Posterior vena cava (tissue), 2 donors: Measurements from ENCODE around the gene SCML2. TPM values are rescaled to one million over a fixed set of nuclear protein-coding genes. Genes with fewer than 3 reads are reported as not detected.
"Not testable (repeated sequence)": the region's sequence is repeated elsewhere in the genome, so short reads cannot be mapped to it uniquely, and the experiment has no call there.

Experiments
- DNase-seq: peaks from one replicate; pipeline ENCODE4 v3.0.0-alpha.2; 2020; ENCODE audit warnings: low spot score
- intact Hi-C, 2 donors: fragments of 100-400 bp; cut with DNase I; formaldehyde crosslinking; loops; one replicate each; pipeline versions ENCODE4 v1.14.1 to v1.14.2; 2022 to 2023
- long read RNA-seq, 2 donors: library from polyadenylated mRNA; unstranded; transcript quantifications; one replicate each; pipeline ENCODE4 v2.0.0, GENCODE V29; 2020 to 2021
- total RNA-seq, 2 donors: library from RNA; stranded (reverse); fragmentation: NEBNext Ultra II Directional; extraction: Animal tissue kit (Norgen Biotek cat#: 25700); gene quantifications; one replicate each; pipeline ENCODE4 v1.2.1, GENCODE V29; 2021
- donor health status: DM: yes; HTN: yes; CAD: no.
- donor health status: DM: yes; HTN: yes; CAD: no.

Gene SCML2
- total RNA-seq: 1 to 10 TPM; 1.0 to 3.0 TPM
- long read RNA-seq, donor 1: 0 reads
- long read RNA-seq, donor 2: 0 reads

GRCh38 chrX:18354369-18355223, at the start of gene SCML2:
Gene SCML2, minus strand, starts transcription at chrX:18354688. Its CDS starts 20,617 bp downstream, at chrX:18334071.
- no peak for DNase-seq
- intact Hi-C loops: no loop called here

DNA sequence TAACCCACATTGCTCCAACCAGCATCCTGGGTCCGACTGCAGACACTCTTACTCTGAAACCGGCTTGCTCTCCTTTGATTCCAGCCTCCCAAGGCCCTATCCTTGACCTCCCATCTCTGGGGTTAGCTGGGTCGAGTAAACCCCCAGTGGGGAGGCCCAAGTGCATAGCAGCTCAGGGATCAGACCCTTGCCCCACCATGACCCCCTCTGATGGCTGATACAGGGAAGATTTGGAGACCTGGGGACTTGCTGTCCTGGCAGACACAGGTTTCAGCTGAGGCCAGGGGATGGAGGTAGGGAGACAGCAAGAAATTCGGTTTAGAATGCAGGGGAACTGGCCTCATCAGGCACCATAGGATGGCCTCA, 47.3 kb upstream of the SCML2 start:
- DNase-seq: no peak
- intact Hi-C loops: loop anchor here in 1 of 2 donors (10.0 kb wide), 1 partner anchor 933 kb away; no protein-coding TSS in a partner anchor

GRCh38 chrX:18394477-18394876, 40.0 kb upstream of the SCML2 start:
- DNase-seq: no peak
- intact Hi-C loops: loop anchor here in 1 of 2 donors (10.0 kb wide), 1 partner anchor 940 kb away; no protein-coding TSS in a partner anchor

- intact Hi-C loops: loop anchor here in 1 of 2 donors (10.0 kb wide), 1 partner anchor 944 kb away; no protein-coding TSS in a partner anchor
Measured at GRCh38 chrX:18390941-18391538, 36.6 kb upstream of the SCML2 start.

GRCh38 chrX:18389966-18390365, 35.5 kb upstream of the SCML2 start:
- intact Hi-C loops: loop anchor here in 1 of 2 donors (10.0 kb wide), 1 partner anchor 945 kb away; no protein-coding TSS in a partner anchor
- DNase-seq: no peak

More at GRCh38 chrX:18390941-18391538, 36.6 kb upstream of the SCML2 start:
- peak; percentile 86 for DNase-seq

- intact Hi-C loops: no loop called here
- no peak for DNase-seq
Measured at GRCh38 chrX:18377796-18378195, 23.3 kb upstream of the SCML2 start.

DNA sequence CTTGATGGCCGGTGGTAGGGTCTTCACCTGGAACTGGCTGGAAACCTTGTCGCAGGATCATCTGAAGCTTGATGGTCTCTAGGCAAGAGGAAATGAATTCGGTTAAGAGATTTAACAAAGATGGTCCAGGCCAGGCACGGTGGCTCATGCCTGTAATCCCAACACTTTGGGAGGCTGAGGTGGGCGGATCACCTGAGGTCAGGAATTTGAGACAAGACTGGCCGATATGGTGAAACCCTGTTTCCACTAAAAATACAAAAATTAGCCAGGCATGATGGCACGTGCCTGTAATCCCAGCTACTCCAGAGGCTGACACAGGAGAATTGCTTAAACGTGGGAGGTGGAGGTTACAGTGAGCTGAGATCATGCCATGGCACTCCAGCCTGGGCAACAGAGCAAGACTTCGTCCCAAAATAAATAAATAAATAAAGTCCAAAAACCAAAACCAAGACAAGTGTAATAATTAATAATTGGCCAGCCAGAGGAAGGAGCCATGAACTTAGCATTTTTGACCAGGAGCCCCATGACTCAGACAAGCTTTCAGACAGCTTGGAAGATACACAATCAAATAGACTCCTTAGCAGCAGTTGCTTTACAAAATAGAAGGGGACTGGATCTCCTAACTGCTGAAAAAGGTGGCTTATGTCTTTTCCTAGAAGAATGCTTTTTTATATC, 20.8 kb upstream of the SCML2 start:
- DNase-seq, intact Hi-C loops: not testable (repeated sequence)

GRCh38 chrX:18369096-18369495, 14.6 kb upstream of the SCML2 start:
- DNase-seq, intact Hi-C loops: not testable (repeated sequence)

DNA sequence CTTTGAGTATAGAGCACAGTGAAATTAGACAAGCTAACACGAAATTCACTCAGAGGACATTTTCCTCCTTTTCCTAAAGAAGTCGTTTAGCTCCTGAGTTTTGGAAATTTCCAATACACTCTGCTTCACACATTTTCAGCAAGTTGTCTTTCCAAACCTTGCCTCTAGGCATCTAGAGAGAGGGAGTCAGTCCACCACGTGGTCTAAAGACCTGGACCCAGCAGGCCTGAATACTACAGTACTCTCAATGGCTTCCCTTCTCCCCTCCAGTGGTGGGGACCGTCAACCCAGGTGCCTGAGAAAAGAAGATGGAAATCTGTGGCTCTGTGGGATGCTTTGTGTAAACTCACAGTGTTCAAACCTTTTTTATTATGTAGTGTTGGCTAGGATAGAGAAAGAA, 13.9 kb upstream of the SCML2 start:
- no peak for DNase-seq
- intact Hi-C loops: no loop called here

DNA sequence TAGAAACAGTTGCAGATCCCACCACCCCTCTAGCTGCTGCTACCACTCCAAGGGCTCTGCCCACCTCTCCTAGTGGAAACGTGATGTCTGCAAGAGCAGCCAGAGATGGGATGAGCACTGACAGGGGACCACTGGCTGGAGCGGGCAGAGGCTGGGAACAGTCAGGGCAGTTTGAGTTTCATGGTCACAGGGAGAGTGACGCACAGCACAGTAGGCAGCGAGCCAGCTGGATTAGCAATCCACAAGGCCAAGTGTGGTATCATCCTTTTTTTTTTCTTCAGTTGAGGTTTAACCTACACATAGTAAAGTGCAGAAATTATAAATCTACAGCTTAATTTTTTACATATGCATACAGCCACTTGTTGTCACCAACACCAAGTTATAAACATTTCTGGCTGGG, 6.4 kb upstream of the SCML2 start:
- intact Hi-C loops: no loop called here

DNA sequence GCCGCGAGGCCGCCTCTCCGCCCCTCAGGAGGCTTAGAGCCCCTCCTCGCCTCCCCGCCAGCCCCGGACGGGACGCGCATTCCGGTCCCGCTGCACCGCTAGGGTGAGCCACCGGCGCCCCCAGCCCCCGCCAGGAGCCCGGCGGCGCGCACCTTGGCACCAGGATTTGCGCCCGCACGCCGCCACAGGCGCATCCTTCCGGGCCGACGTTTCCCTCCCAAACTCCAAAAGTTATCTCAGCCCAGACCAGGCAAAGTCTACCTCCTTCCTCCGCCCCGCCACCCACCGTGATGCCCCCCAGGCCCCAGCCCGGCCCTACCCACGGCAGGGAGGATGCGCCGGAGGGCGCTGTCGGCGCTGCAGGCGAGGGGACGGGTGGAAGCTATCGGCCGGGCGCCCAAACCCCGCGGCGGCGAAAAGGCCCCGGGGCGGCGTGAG, 538 bp downstream of the SCML2 start:
- no peak for DNase-seq
- intact Hi-C loops: no loop called here

More for the DNA sequence above, 6.4 kb upstream of the SCML2 start:
- DNase-seq: no peak

DNA sequence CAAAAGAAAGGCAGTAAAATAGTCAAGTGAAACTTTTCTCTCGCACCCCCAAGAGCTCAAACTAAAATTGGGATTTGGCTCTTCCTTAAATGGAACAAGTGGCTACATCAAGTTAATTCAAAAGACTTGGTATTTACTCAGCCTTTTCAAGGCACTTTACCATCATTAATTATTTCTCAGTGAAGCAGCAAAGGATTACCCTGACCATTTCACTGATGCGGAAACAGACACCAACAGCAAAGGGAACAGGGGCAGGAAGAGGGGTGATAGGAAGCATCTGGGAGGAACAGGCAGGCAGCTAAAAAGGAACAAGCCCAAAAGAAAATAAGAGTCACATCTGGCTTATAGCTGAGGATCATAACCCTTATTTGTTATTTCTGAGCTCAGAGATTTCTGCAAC, 2.7 kb downstream of the SCML2 start:
- DNase-seq: no peak
- intact Hi-C loops: no loop called here

- intact Hi-C loops: no loop called here
- no peak for DNase-seq
Measured at GRCh38 chrX:18348047-18348446, 6.4 kb downstream of the SCML2 start.

- no peak for DNase-seq
- intact Hi-C loops: no loop called here
Measured at GRCh38 chrX:18309401-18309800, 45.1 kb downstream of the SCML2 start.

GRCh38 chrX:18297251-18297650, 57.2 kb downstream of the SCML2 start:
- no peak for DNase-seq
- intact Hi-C loops: no loop called here

GRCh38 chrX:18294893-18295292, 59.6 kb downstream of the SCML2 start:
- DNase-seq: no peak
- intact Hi-C loops: no loop called here

DNA sequence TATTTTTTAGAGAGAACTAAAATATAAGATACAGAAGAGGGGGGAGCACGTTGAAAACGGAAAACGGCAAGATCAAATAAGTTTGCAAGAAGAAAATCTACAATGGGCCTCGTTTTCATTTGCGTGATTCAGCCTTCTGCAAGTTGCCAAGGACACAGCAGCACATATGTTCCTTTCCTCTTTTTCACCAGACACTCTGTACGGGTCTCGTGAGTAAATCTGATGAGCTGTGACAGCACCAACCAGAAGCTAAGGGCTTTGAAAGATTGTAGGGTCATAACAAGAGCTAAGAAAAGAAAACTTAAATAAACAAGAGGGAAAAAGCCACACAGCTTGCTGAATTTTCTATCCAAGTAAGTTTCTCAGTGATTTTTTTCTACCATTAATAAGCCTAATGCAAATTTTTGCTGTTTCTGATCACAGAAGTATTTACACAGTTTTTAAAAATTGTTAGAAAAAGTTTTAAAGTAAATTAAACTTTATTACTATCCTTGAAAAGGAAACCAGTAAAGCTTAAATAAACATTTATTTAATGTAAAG, 63.4 kb downstream of the SCML2 start:
- intact Hi-C loops: no loop called here
- no peak for DNase-seq

DNA sequence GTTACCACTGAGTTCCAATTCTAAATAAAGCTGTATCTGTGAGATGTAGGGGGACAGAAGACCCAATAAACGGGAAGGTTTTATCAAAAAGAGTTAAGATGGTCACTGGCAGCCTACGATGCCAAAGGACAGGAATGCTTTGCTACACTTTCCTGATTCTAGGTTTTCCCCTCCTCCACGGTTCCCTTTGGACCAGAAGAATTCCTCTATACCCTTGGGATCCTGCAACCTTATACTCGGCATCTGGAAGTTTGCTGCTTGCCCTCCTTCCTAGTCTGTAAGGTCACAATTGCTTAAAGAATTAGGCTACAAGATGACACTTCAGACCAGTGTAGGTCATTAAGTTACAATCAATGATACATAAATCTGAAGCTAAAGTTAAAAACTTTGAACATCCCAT, 64.3 kb downstream of the SCML2 start:
- intact Hi-C loops: no loop called here
- no peak for DNase-seq

- intact Hi-C loops: no loop called here
- DNase-seq: no peak
Measured at GRCh38 chrX:18288716-18289115, 65.8 kb downstream of the SCML2 start.
